Left lung (tissue), 10 donors: ENCODE data around the gene TRPM8. TPM values are rescaled to one million over a fixed set of nuclear protein-coding genes. Genes with fewer than 3 reads are reported as not detected.

Source experiments
- ATAC-seq: fragments of 200-7000 bp; cut with Tn5 transposase; one replicate; pipeline ENCODE4 v1.9.1; 2020; ENCODE audit warnings: moderate library complexity
- DNase-seq, 4 donors: peaks; one replicate each; pipeline ENCODE4 v3.0.0-alpha.2; 2013 to 2020
- H3K27ac ChIP-seq, 2 donors: fragments of 200-600 bp; sonication (generic) in 1 of 2; one replicate each; pipeline versions ENCODE4 v1.5.0 to v1.8.0; 2020 to 2021
- H3K27me3 ChIP-seq, 2 donors: fragments of 200-600 bp; sonication (generic) in 1 of 2; one replicate each; pipeline versions ENCODE4 v1.5.0 to v1.8.0; 2020 to 2021
- H3K36me3 ChIP-seq, 2 donors: fragments of 200-600 bp; sonication (generic) in 1 of 2; one replicate each; pipeline versions ENCODE4 v1.5.0 to v1.8.0; 2020 to 2021
- H3K4me1 ChIP-seq, 2 donors: fragments of 200-600 bp; one replicate each; pipeline ENCODE4 v1.8.0; 2021
- H3K4me3 ChIP-seq, 2 donors: fragments of 200-600 bp; sonication (generic) in 1 of 2; one replicate each; pipeline versions ENCODE4 v1.5.0 to v1.8.0; 2020 to 2021; ENCODE audit warnings: mild to moderate bottlenecking in 1 of 2
- H3K9me3 ChIP-seq, 2 donors: fragments of 200-600 bp; sonication (generic) in 1 of 2; one replicate each; pipeline versions ENCODE4 v1.5.0 to v1.8.0; 2020 to 2021
- CTCF ChIP-seq, 2 donors: fragments of 200-600 bp; sonication (generic) in 1 of 2; IDR thresholded peaks; one replicate each; pipeline versions ENCODE4 v1.5.0 to v1.8.0; 2021; ENCODE audit warnings: antibody characterized with exemption in 2 of 2
- intact Hi-C, 2 donors: fragments of 100-400 bp; cut with DNase I; formaldehyde crosslinking; loops; one replicate each; pipeline versions ENCODE4 v1.11.2 to v1.14.2; 2022
- polyA plus RNA-seq, 6 donors: library from polyadenylated mRNA; unstranded; fragments of 120-200 nt; gene quantifications; one replicate each; pipeline ENCODE4 v1.2.1, GENCODE V29; 2013; ENCODE audit not compliant: insufficient read length in 6 of 6
- total RNA-seq, 2 donors: library from RNA; stranded (reverse); fragmentation: NEBNext Ultra II Directional; extraction: Animal tissue kit (Norgen Biotek cat#: 25700); gene quantifications; one replicate each; pipeline ENCODE4 v1.2.1, GENCODE V29; 2021
- donor health status: DM: no; HTN: yes; CAD: no.
- donor health status: DM: no; HTN: no; CAD: no.

The TRPM8 gene
- total and polyA plus RNA-seq, 8 donors: 0.14 to 0.40 (median 0.16) TPM; not detected in 3

GRCh38 chr2:233993461-233993860 is 76.3 kb downstream of the TRPM8 start:
- DNase-seq: no peak
- Histone ChIP-seq H3K4me3 (no peak overlapping the region), H3K27ac (no peak overlapping the region), H3K27me3 (peaks cover 0 to 7% of the 10 kb centered on the region in 2 donors), H3K9me3 (no peaks in the 10 kb centered on the region), H3K36me3 (no peaks in the 10 kb centered on the region), H3K4me1 (no peaks in the 10 kb centered on the region)
- intact Hi-C loops: no loop called here
- TF ChIP-seq CTCF (IDR thresholded peaks at IDR 0.05): no peak
- no peak for ATAC-seq

- no peak for ATAC-seq
- DNase-seq: no peak
- Histone ChIP-seq H3K27me3 (peaks cover 0 to 7% of the 10 kb centered on the region in 2 donors), H3K4me1 (no peaks in the 10 kb centered on the region), H3K9me3 (no peaks in the 10 kb centered on the region), H3K36me3 (no peaks in the 10 kb centered on the region), H3K27ac (no peak overlapping the region), H3K4me3 (no peak overlapping the region)
- intact Hi-C loops: no loop called here
- no peak for TF ChIP-seq CTCF (IDR thresholded peaks at IDR 0.05)
Observed at GRCh38 chr2:233994151-233994550, 77.0 kb downstream of the TRPM8 start.

GRCh38 chr2:233996000-233996399 is 78.8 kb downstream of the TRPM8 start:
- H3K36me3 ChIP-seq: no peaks in the 10 kb centered on the region
- peaks cover 0 to 7% of the 10 kb centered on the region in 2 donors for H3K27me3 ChIP-seq
- H3K4me1 ChIP-seq: no peaks in the 10 kb centered on the region
- TF ChIP-seq CTCF (IDR thresholded peaks at IDR 0.05): no peak
- no peak for DNase-seq
- H3K4me3 ChIP-seq: no peak overlapping the region
- intact Hi-C loops: no loop called here
- no peaks in the 10 kb centered on the region for H3K9me3 ChIP-seq
- ATAC-seq: no peak
- H3K27ac ChIP-seq: no peak overlapping the region

- ATAC-seq (no peak), DNase-seq (no peak)
- no peak for TF ChIP-seq CTCF (IDR thresholded peaks at IDR 0.05)
- Histone ChIP-seq H3K36me3 (no peaks in the 10 kb centered on the region), H3K27ac (no peak overlapping the region), H3K9me3 (no peaks in the 10 kb centered on the region), H3K4me1 (no peaks in the 10 kb centered on the region), H3K27me3 (peaks cover 0 to 5% of the 10 kb centered on the region in 2 donors), H3K4me3 (no peak overlapping the region)
- intact Hi-C loops: no loop called here
Observed at GRCh38 chr2:233996461-233996860, 79.3 kb downstream of the TRPM8 start.

GRCh38 chr2:233997707-233998106 is 80.5 kb downstream of the TRPM8 start:
- Histone ChIP-seq H3K9me3 (no peaks in the 10 kb centered on the region), H3K4me3 (no peak overlapping the region), H3K27me3 (peaks cover 0 to 8% of the 10 kb centered on the region in 2 donors), H3K27ac (no peak overlapping the region), H3K4me1 (no peaks in the 10 kb centered on the region), H3K36me3 (no peaks in the 10 kb centered on the region)
- no peak for DNase-seq
- no peak for ATAC-seq
- no peak for TF ChIP-seq CTCF (IDR thresholded peaks at IDR 0.05)
- intact Hi-C loops: no loop called here
